DOHH2 (cell line): Measurements from ENCODE around the gene TANGO2.

Source experiments
- H3F3A ChIP-seq: fragments of 200-600 bp; sonication (generic), shearing (Covaris generic); 2 replicates; pipeline ENCODE4 v1.6.0; 2016; ENCODE audit warnings: antibody characterized with exemption, mild to moderate bottlenecking; ENCODE audit not compliant: control insufficient read depth, insufficient read depth
- H3K27ac ChIP-seq: fragments of 200-600 bp; sonication (generic); 2 replicates; pipeline ENCODE4 v1.5.1; 2014; ENCODE audit warnings: low read depth, mild to moderate bottlenecking, low read length, moderate library complexity
- H3K27me3 ChIP-seq: fragments of 200-600 bp; sonication (generic); 2 replicates; pipeline ENCODE4 v1.6.1; 2014; ENCODE audit warnings: mild to moderate bottlenecking, low read length, mixed read lengths; ENCODE audit not compliant: control insufficient read depth
- H3K36me3 ChIP-seq: fragments of 200-600 bp; sonication (generic); 2 replicates; pipeline ENCODE4 v1.6.1; 2014; ENCODE audit warnings: mild to moderate bottlenecking, low read length, moderate library complexity, mixed read lengths; ENCODE audit not compliant: control insufficient read depth
- H3K4me1 ChIP-seq: fragments of 200-600 bp; sonication (generic); 2 replicates; pipeline ENCODE4 v1.6.1; 2014; ENCODE audit warnings: mild to moderate bottlenecking, low read length, mixed read lengths; ENCODE audit not compliant: control insufficient read depth
- H3K4me2 ChIP-seq: fragments of 200-600 bp; sonication (generic); 2 replicates; pipeline ENCODE4 v1.6.0; 2014; ENCODE audit warnings: mild to moderate bottlenecking, low read length, moderate library complexity
- H3K4me3 ChIP-seq: fragments of 200-600 bp; sonication (generic); 2 replicates; pipeline ENCODE4 v1.5.1; 2014; ENCODE audit warnings: mild to moderate bottlenecking, low read length, mixed read lengths
- H3K79me2 ChIP-seq: fragments of 200-600 bp; sonication (generic); 2 replicates; pipeline ENCODE4 v1.6.1; 2014; ENCODE audit warnings: mild to moderate bottlenecking, low read length, mixed read lengths; ENCODE audit not compliant: control insufficient read depth
- H3K9me2 ChIP-seq: fragments of 200-600 bp; sonication (generic); replicated peaks from 2 replicates; pipeline ENCODE4 v1.6.1; 2014; ENCODE audit warnings: mild to moderate bottlenecking, low read length, mixed read lengths; ENCODE audit not compliant: control insufficient read depth
- H3K9me3 ChIP-seq: fragments of 200-600 bp; sonication (generic); 2 replicates; pipeline ENCODE4 v1.6.1; 2014; ENCODE audit warnings: antibody characterized with exemption, low read length, mixed read lengths; ENCODE audit not compliant: control insufficient read depth, insufficient read depth
- H4K20me1 ChIP-seq: fragments of 200-600 bp; sonication (generic); 2 replicates; pipeline ENCODE4 v1.6.0; 2014; ENCODE audit warnings: low read depth, mild to moderate bottlenecking, antibody characterized with exemption, low read length, moderate library complexity; ENCODE audit not compliant: control insufficient read depth, insufficient read depth
- CTCF ChIP-seq: fragments of 200-600 bp; sonication (generic); IDR thresholded peaks from one replicate; pipeline ENCODE4 v1.5.1; 2014; ENCODE audit warnings: antibody characterized with exemption, mild to moderate bottlenecking, low read depth, low read length; ENCODE audit not compliant: poor library complexity, severe bottlenecking
- EZH2phosphoT487 ChIP-seq: fragments of 200-600 bp; sonication (generic); IDR thresholded peaks from 2 replicates; pipeline ENCODE4 v1.6.1; 2017; ENCODE audit warnings: borderline replicate concordance, mild to moderate bottlenecking, antibody characterized with exemption, low read length, moderate library complexity, mixed read lengths

The TANGO2 gene

DNA sequence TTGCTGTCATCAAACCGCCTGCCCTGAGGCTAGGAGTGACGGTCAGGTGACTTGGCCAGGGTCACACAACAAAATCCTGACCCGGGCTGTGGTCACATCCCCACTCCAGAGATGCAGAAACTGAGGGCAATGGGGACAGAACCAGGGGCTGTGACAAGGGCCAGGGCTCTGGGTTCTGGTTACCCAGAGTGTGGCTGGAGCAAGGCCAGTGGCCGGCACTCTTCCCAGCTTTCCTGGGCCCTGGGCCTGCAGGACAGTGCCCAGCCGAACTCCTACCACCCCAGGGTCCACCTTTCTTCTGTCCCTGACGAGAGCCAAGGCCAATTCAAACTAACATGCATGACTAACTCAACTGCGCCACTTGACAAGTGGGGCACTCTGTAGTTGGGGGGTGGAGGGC lies 40.1 kb upstream of the TANGO2 start:
- no peak overlapping the region for H3K27ac ChIP-seq
- H4K20me1 ChIP-seq = no peaks in the 10 kb centered on the region
- no peak overlapping the region for H3K4me2 ChIP-seq
- TF ChIP-seq EZH2phosphoT487 = no peak
- no peak for TF ChIP-seq CTCF
- no peaks in the 10 kb centered on the region for H3K9me3 ChIP-seq
- H3K4me3 ChIP-seq = no peak overlapping the region
- no peaks in the 10 kb centered on the region for H3K27me3 ChIP-seq
- H3K4me1 ChIP-seq = no peaks in the 10 kb centered on the region; the same call in 1 of the 2 replicates
- H3K79me2 ChIP-seq = no peaks in the 10 kb centered on the region
- no peaks in the 10 kb centered on the region for H3K9me2 ChIP-seq
- H3K36me3 ChIP-seq = no peaks in the 10 kb centered on the region
- H3F3A ChIP-seq = no peaks in the 10 kb centered on the region

- Histone ChIP-seq H3K36me3 (no peaks in the 10 kb centered on the region), H3K9me3 (no peaks in the 10 kb centered on the region), H3K4me2 (no peak overlapping the region), H3K9me2 (no peaks in the 10 kb centered on the region), H3F3A (no peaks in the 10 kb centered on the region), H3K27ac (no peak overlapping the region), H3K27me3 (no peaks in the 10 kb centered on the region), H3K4me3 (no peak overlapping the region), H3K4me1 (peaks cover 6% of the 10 kb centered on the region), H3K79me2 (no peaks in the 10 kb centered on the region), H4K20me1 (no peaks in the 10 kb centered on the region)
- TF ChIP-seq CTCF (no peak), EZH2phosphoT487 (no peak)
These were observed 39.5 kb upstream of the TANGO2 start for GRCh38 chr22:19981171-19981960.

DNA sequence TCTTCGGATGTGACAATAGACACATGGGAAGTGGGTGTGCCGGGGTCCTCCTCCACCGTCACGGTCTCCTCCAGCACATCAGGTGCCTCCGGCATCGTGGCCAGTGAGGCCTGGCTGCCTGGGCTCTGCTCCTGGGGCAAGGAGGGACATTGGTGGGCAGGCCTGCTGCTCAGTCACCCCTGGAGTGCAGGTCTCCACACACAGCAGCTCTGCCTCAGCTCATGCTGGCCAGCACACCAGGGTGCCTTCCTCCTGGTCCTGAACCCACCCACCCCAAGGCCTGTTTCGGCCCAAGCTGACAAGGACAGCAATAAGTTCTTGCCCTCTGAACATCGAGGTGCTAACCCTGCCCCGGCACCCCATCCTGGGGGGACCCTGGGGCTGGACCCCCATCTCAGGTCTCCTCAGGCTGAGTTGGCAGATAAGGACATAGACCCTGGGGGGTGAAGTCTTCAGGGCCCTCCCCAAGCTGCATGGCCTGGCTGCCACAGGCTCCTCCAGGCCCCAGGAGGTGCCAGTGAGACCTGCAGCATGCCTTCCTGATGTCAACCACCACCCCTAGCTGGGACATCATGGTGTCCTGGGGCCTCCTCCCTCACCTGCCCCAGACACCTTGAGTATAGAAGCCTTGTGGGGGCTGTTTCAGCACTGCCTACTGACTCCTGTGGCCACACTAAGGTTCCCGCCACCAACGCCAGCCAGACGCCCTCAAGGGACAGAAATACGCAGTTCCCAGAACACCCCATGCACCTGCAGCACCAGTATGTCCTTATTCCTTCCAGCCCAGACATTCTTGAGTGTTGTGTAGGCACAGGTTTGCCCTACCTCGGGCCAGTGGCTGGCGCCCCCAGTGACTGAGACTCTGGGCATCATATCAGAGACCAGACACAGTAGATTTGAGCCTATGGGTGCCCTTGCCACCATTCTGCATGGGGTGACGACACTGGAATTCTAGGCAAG lies 38.7 kb upstream of the TANGO2 start:
- Histone ChIP-seq H4K20me1 (no peaks in the 10 kb centered on the region), H3K4me3 (no peak overlapping the region), H3K9me2 (no peaks in the 10 kb centered on the region), H3K27me3 (no peaks in the 10 kb centered on the region), H3K36me3 (no peaks in the 10 kb centered on the region), H3F3A (no peaks in the 10 kb centered on the region), H3K4me1 (peaks cover 11% of the 10 kb centered on the region), H3K79me2 (no peaks in the 10 kb centered on the region), H3K4me2 (no peak overlapping the region), H3K27ac (no peak overlapping the region), H3K9me3 (no peaks in the 10 kb centered on the region)
- no peak for TF ChIP-seq CTCF
- TF ChIP-seq EZH2phosphoT487 = no peak
